Measurements from ENCODE around the gene ZYX. TPM values are rescaled to one million over a fixed set of nuclear protein-coding genes. Genes with fewer than 3 reads are reported as not detected.
A peak's percentile ranks its signal among the peaks of the same experiment; 100 is the strongest.

The ZYX gene
- total and polyA plus RNA-seq, 2 of the 13 experiments (the other 11 are each of a cell fraction or from before 2014, with no cell fraction given), result 9.9 to 13.7 TPM

GRCh38 chr7:143380646-143381426 is at the start of gene ZYX (continued):
- TF ChIP-seq TFE3 (CRISPR knock-in tag; IDR thresholded peaks at IDR 0.05), result no peak
- TF ChIP-seq NPAS2 (CRISPR knock-in tag; IDR thresholded peaks at IDR 0.05; ENCODE audit: borderline replicate concordance), result no peak
- no peak for TF ChIP-seq ARNT (IDR thresholded peaks at IDR 0.05)
- no peak for TF ChIP-seq DR1 (CRISPR knock-in tag; IDR thresholded peaks at IDR 0.05)
- TF ChIP-seq MYNN (CRISPR knock-in tag; IDR thresholded peaks at IDR 0.05; ENCODE audit: low read depth), result 0 out of 2 replicates have a peak, but pooled peaks have one; percentile 15
- TF ChIP-seq, protein P1, sequence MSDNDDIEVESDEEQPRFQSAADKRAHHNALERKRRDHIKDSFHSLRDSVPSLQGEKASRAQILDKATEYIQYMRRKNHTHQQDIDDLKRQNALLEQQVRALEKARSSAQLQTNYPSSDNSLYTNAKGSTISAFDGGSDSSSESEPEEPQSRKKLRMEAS (IDR thresholded peaks at IDR 0.05), result no peak; the same call in 1 of the 2 replicates
- TF ChIP-seq SP4 (CRISPR knock-in tag; IDR thresholded peaks at IDR 0.05), result peak; percentile 57; the same call in 1 of the 2 replicates
- TF ChIP-seq, protein P2, sequence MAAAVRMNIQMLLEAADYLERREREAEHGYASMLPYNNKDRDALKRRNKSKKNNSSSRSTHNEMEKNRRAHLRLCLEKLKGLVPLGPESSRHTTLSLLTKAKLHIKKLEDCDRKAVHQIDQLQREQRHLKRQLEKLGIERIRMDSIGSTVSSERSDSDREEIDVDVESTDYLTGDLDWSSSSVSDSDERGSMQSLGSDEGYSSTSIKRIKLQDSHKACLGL (CRISPR knock-in tag; IDR thresholded peaks at IDR 0.05), result peak; percentile 30; the same call in 1 of the 2 replicates
- no peak for TF ChIP-seq NAIF1 (CRISPR knock-in tag; IDR thresholded peaks at IDR 0.05; ENCODE audit: borderline replicate concordance)
- no peak for TF ChIP-seq PHF21A (CRISPR knock-in tag; IDR thresholded peaks at IDR 0.05)
- TF ChIP-seq GATA4 (IDR thresholded peaks at IDR 0.05; ENCODE audit: borderline replicate concordance, low read depth), result no peak
- TF ChIP-seq SRY (CRISPR knock-in tag; IDR thresholded peaks at IDR 0.05), result no peak
- TF ChIP-seq, protein P3, sequence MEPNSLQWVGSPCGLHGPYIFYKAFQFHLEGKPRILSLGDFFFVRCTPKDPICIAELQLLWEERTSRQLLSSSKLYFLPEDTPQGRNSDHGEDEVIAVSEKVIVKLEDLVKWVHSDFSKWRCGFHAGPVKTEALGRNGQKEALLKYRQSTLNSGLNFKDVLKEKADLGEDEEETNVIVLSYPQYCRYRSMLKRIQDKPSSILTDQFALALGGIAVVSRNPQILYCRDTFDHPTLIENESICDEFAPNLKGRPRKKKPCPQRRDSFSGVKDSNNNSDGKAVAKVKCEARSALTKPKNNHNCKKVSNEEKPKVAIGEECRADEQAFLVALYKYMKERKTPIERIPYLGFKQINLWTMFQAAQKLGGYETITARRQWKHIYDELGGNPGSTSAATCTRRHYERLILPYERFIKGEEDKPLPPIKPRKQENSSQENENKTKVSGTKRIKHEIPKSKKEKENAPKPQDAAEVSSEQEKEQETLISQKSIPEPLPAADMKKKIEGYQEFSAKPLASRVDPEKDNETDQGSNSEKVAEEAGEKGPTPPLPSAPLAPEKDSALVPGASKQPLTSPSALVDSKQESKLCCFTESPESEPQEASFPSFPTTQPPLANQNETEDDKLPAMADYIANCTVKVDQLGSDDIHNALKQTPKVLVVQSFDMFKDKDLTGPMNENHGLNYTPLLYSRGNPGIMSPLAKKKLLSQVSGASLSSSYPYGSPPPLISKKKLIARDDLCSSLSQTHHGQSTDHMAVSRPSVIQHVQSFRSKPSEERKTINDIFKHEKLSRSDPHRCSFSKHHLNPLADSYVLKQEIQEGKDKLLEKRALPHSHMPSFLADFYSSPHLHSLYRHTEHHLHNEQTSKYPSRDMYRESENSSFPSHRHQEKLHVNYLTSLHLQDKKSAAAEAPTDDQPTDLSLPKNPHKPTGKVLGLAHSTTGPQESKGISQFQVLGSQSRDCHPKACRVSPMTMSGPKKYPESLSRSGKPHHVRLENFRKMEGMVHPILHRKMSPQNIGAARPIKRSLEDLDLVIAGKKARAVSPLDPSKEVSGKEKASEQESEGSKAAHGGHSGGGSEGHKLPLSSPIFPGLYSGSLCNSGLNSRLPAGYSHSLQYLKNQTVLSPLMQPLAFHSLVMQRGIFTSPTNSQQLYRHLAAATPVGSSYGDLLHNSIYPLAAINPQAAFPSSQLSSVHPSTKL (CRISPR knock-in tag; IDR thresholded peaks at IDR 0.05), result peak; percentile 30; the same call in 1 of the 2 replicates
- TF ChIP-seq RNF2 (conservative IDR thresholded peaks at IDR 0.05; ENCODE audit: low read depth), result 0 out of 2 replicates have a peak, but pooled peaks have one; percentile 19
- no peak for TF ChIP-seq HNF1A (IDR thresholded peaks at IDR 0.05; ENCODE audit: low read depth)
- no peak for TF ChIP-seq HNF1A (CRISPR knock-in tag; IDR thresholded peaks at IDR 0.05; ENCODE audit: borderline replicate concordance)
- TF ChIP-seq FOXJ3 (CRISPR knock-in tag; IDR thresholded peaks at IDR 0.05; ENCODE audit: borderline replicate concordance), result no peak
- TF ChIP-seq ZNF709 (CRISPR knock-in tag; IDR thresholded peaks at IDR 0.05), result peak; percentile 78; the same call in 1 of the 2 replicates
- peak; percentile 19; the same call in 1 of the 2 replicates for TF ChIP-seq ZNF547 (CRISPR knock-in tag; IDR thresholded peaks at IDR 0.05)
- no peak; the same call in 1 of the 2 replicates for TF ChIP-seq ETV6 (CRISPR knock-in tag; conservative IDR thresholded peaks at IDR 0.05)

All from HepG2 (cell line).